ENCODE results near the gene TMEM41B.
"Not testable (repeated sequence)": the region's sequence is repeated elsewhere in the genome, so short reads cannot be mapped to it uniquely, and the experiment has no call there.

Gene TMEM41B

GRCh38 chr11:9314291-9315077 lies at the start of gene TMEM41B:
Gene TMEM41B (minus strand): TSS chr11:9314593. CDS start chr11:9314441, 152 bp downstream.
- TF ChIP-seq ZNF274 (IDR thresholded peaks at IDR 0.05; ENCODE audit: low read depth, low read length): no peak
- H3K4me3 ChIP-seq (ENCODE audit: low read length): peak within 1 kb of the TSS; percentile 86

GRCh38 chr11:9362393-9362863 lies 48.0 kb upstream of the TMEM41B start:
- no peak overlapping the region for H3K4me3 ChIP-seq (ENCODE audit: low read length)
- TF ChIP-seq ZNF274 (IDR thresholded peaks at IDR 0.05; ENCODE audit: low read depth, low read length): no peak

- not testable (repeated sequence) for H3K4me3 ChIP-seq (ENCODE audit: low read length)
Observed at GRCh38 chr11:9360862-9361622, 46.6 kb upstream of the TMEM41B start.

- TF ChIP-seq ZNF274 (IDR thresholded peaks at IDR 0.05; ENCODE audit: low read depth, low read length): no peak
- H3K4me3 ChIP-seq (ENCODE audit: low read length): no peak overlapping the region
Observed at GRCh38 chr11:9357041-9357440, 42.6 kb upstream of the TMEM41B start.

GRCh38 chr11:9351321-9351881 lies 37.0 kb upstream of the TMEM41B start:
- TF ChIP-seq ZNF274 (IDR thresholded peaks at IDR 0.05; ENCODE audit: low read depth, low read length): no peak
- H3K4me3 ChIP-seq (ENCODE audit: low read length): no peak overlapping the region

- H3K4me3 ChIP-seq (ENCODE audit: low read length): not testable (repeated sequence)
Observed at GRCh38 chr11:9347779-9348178, 33.4 kb upstream of the TMEM41B start.

GRCh38 chr11:9347100-9347499 lies 32.7 kb upstream of the TMEM41B start:
- TF ChIP-seq ZNF274 (IDR thresholded peaks at IDR 0.05; ENCODE audit: low read depth, low read length): no peak

GRCh38 chr11:9344061-9344680 lies 29.8 kb upstream of the TMEM41B start:
- TF ChIP-seq ZNF274 (IDR thresholded peaks at IDR 0.05; ENCODE audit: low read depth, low read length): no peak
- no peak overlapping the region for H3K4me3 ChIP-seq (ENCODE audit: low read length)

More at GRCh38 chr11:9347100-9347499, 32.7 kb upstream of the TMEM41B start:
- no peak overlapping the region for H3K4me3 ChIP-seq (ENCODE audit: low read length)

GRCh38 chr11:9341638-9342178 lies 27.3 kb upstream of the TMEM41B start:
- no peak for TF ChIP-seq ZNF274 (IDR thresholded peaks at IDR 0.05; ENCODE audit: low read depth, low read length)
- H3K4me3 ChIP-seq (ENCODE audit: low read length): no peak overlapping the region

GRCh38 chr11:9332655-9333054 lies 18.3 kb upstream of the TMEM41B start:
- TF ChIP-seq ZNF274 (IDR thresholded peaks at IDR 0.05; ENCODE audit: low read depth, low read length): no peak
- H3K4me3 ChIP-seq (ENCODE audit: low read length): no peak overlapping the region

- no peak for TF ChIP-seq ZNF274 (IDR thresholded peaks at IDR 0.05; ENCODE audit: low read depth, low read length)
- no peak overlapping the region for H3K4me3 ChIP-seq (ENCODE audit: low read length)
Observed at GRCh38 chr11:9330387-9331384, 16.3 kb upstream of the TMEM41B start.

GRCh38 chr11:9320047-9320446 lies 5.7 kb upstream of the TMEM41B start:
- no peak for TF ChIP-seq ZNF274 (IDR thresholded peaks at IDR 0.05; ENCODE audit: low read depth, low read length)
- no peak overlapping the region for H3K4me3 ChIP-seq (ENCODE audit: low read length)

- not testable (repeated sequence) for H3K4me3 ChIP-seq (ENCODE audit: low read length)
Observed at GRCh38 chr11:9319377-9320001, 5.1 kb upstream of the TMEM41B start.

- H3K4me3 ChIP-seq (ENCODE audit: low read length): not testable (repeated sequence)
Observed at GRCh38 chr11:9318442-9319376, 4.3 kb upstream of the TMEM41B start.

Measured in GM08714 (cell line).